Endothelial cell (in vitro differentiated cells): ENCODE measurements around the gene CERKL. TPM values are rescaled to one million over a fixed set of nuclear protein-coding genes. Genes with fewer than 3 reads are reported as not detected.

Experiments used
- DNase-seq: peaks from one replicate; pipeline ENCODE4 v3.0.0; 2021; ENCODE audit warnings: low spot score
- H3K27ac Mint-ChIP-seq: one replicate; pipeline ENCODE4 v1.8.0; 2021; ENCODE audit warnings: mixed read lengths, inconsistent platforms; ENCODE audit not compliant: unreplicated experiment
- H3K27me3 Mint-ChIP-seq: one replicate; pipeline ENCODE4 v1.8.0; 2021; ENCODE audit warnings: mild to moderate bottlenecking, moderate library complexity, mixed read lengths, inconsistent platforms; ENCODE audit not compliant: unreplicated experiment
- H3K36me3 Mint-ChIP-seq: one replicate; pipeline ENCODE4 v1.8.0; 2021; ENCODE audit warnings: mild to moderate bottlenecking, low read depth, mixed read lengths, inconsistent platforms; ENCODE audit not compliant: unreplicated experiment
- H3K4me1 Mint-ChIP-seq: one replicate; pipeline ENCODE4 v1.8.0; 2021; ENCODE audit warnings: mild to moderate bottlenecking, mixed read lengths, inconsistent platforms; ENCODE audit not compliant: unreplicated experiment
- H3K4me3 Mint-ChIP-seq: one replicate; pipeline ENCODE4 v1.8.0; 2021; ENCODE audit warnings: mild to moderate bottlenecking, mixed read lengths, inconsistent platforms; ENCODE audit not compliant: unreplicated experiment
- H3K9me3 Mint-ChIP-seq: one replicate; pipeline ENCODE4 v1.8.0; 2021; ENCODE audit warnings: mixed read lengths, inconsistent platforms; ENCODE audit not compliant: unreplicated experiment
- CTCF ChIP-seq: fragments of 200-600 bp; sonication (generic); IDR thresholded peaks from one replicate; pipeline ENCODE4 v1.5.0; 2021; ENCODE audit warnings: antibody characterized with exemption; ENCODE audit not compliant: unreplicated experiment
- total RNA-seq: library from RNA; stranded (reverse); fragmentation: NEBNext Ultra II Directional; extraction: Animal tissue kit (Norgen Biotek cat#: 25700); gene quantifications from one replicate; pipeline ENCODE4 v1.2.1, GENCODE V29; 2021; ENCODE audit not compliant: unreplicated experiment

The CERKL gene
- total RNA-seq, 1 donor from 2014 or later: 0.08 TPM

GRCh38 chr2:181605889-181606837, 50.7 kb downstream of the CERKL start:
- no peak for TF ChIP-seq CTCF
- no peak overlapping the region for H3K27ac Mint-ChIP-seq
- no peak for DNase-seq
- H3K27me3 Mint-ChIP-seq: no peaks in the 10 kb centered on the region
- peaks cover 4% of the 10 kb centered on the region for H3K36me3 Mint-ChIP-seq
- H3K9me3 Mint-ChIP-seq: no peaks in the 10 kb centered on the region
- H3K4me1 Mint-ChIP-seq: peaks cover 10% of the 10 kb centered on the region
- H3K4me3 Mint-ChIP-seq: no peak overlapping the region

GRCh38 chr2:181602017-181602416, 54.9 kb downstream of the CERKL start:
- Mint-ChIP-seq H3K27ac (no peak overlapping the region), H3K27me3 (no peaks in the 10 kb centered on the region), H3K9me3 (no peaks in the 10 kb centered on the region), H3K36me3 (peaks cover 4% of the 10 kb centered on the region), H3K4me3 (no peak overlapping the region), H3K4me1 (no peaks in the 10 kb centered on the region)
- no peak for DNase-seq
- no peak for TF ChIP-seq CTCF

- peaks cover 2% of the 10 kb centered on the region for H3K27me3 Mint-ChIP-seq
- H3K4me1 Mint-ChIP-seq: no peaks in the 10 kb centered on the region
- no peak overlapping the region for H3K27ac Mint-ChIP-seq
- TF ChIP-seq CTCF: no peak
- no peaks in the 10 kb centered on the region for H3K36me3 Mint-ChIP-seq
- H3K9me3 Mint-ChIP-seq: no peaks in the 10 kb centered on the region
- no peak for DNase-seq
- H3K4me3 Mint-ChIP-seq: no peak overlapping the region
Measured at GRCh38 chr2:181596556-181596955, 60.3 kb downstream of the CERKL start.

- no peak for DNase-seq
- Mint-ChIP-seq H3K27ac (no peak overlapping the region), H3K27me3 (peaks cover 2% of the 10 kb centered on the region), H3K36me3 (no peaks in the 10 kb centered on the region), H3K4me3 (no peak overlapping the region), H3K9me3 (no peaks in the 10 kb centered on the region), H3K4me1 (no peaks in the 10 kb centered on the region)
- TF ChIP-seq CTCF: no peak
Measured at GRCh38 chr2:181594322-181594721, 62.6 kb downstream of the CERKL start.

- H3K4me3 Mint-ChIP-seq: no peak overlapping the region
- no peaks in the 10 kb centered on the region for H3K36me3 Mint-ChIP-seq
- H3K9me3 Mint-ChIP-seq: no peaks in the 10 kb centered on the region
- peaks cover 3% of the 10 kb centered on the region for H3K4me1 Mint-ChIP-seq
- no peak for TF ChIP-seq CTCF
- no peak overlapping the region for H3K27ac Mint-ChIP-seq
- no peak for DNase-seq
- H3K27me3 Mint-ChIP-seq: peaks cover 2% of the 10 kb centered on the region
Measured at GRCh38 chr2:181589779-181590178, 67.1 kb downstream of the CERKL start.
